Muscle layer of colon (tissue), 2 donors: ENCODE results near the gene PLEKHA5.
"Not testable (repeated sequence)": the region's sequence is repeated elsewhere in the genome, so short reads cannot be mapped to it uniquely, and the experiment has no call there.

ENCODE experiments used
- H3K27ac ChIP-seq: one replicate; pipeline ENCODE4 v1.7.0; 2013; ENCODE audit warnings: low read depth, mild to moderate bottlenecking, low read length, moderate library complexity
- H3K27me3 ChIP-seq, 2 donors: one replicate each; pipeline ENCODE4 v1.7.0; 2013; ENCODE audit warnings: low read length in 2 of 2, mild to moderate bottlenecking in 2 of 2; ENCODE audit not compliant: insufficient read depth in 2 of 2, control insufficient read depth in 1 of 2
- H3K36me3 ChIP-seq: one replicate; pipeline ENCODE4 v1.7.0; 2013; ENCODE audit warnings: mild to moderate bottlenecking, low read length; ENCODE audit not compliant: insufficient read depth
- H3K4me1 ChIP-seq: one replicate; pipeline ENCODE4 v1.7.0; 2013; ENCODE audit warnings: mild to moderate bottlenecking, low read length; ENCODE audit not compliant: insufficient read depth
- H3K4me3 ChIP-seq, 2 donors: one replicate each; pipeline ENCODE4 v1.7.0; 2013; ENCODE audit warnings: low read length in 2 of 2, low read depth in 1 of 2, mild to moderate bottlenecking in 1 of 2, moderate library complexity in 1 of 2
- H3K9ac ChIP-seq: one replicate; pipeline ENCODE4 v1.7.0; 2013; ENCODE audit warnings: low read length
- H3K9me3 ChIP-seq: one replicate; pipeline ENCODE4 v1.7.0; 2013; ENCODE audit warnings: mild to moderate bottlenecking, low read length
- donor health status: abdominal sarcoma.
- donor health status: Adenocarcinoma of cecum.

The PLEKHA5 gene

GRCh38 chr12:19288161-19288560, 158.6 kb downstream of the PLEKHA5 start:
- Histone ChIP-seq H3K27me3 (no peaks in the 10 kb centered on the region), H3K36me3 (no peaks in the 10 kb centered on the region), H3K9me3 (no peaks in the 10 kb centered on the region), H3K9ac (no peak overlapping the region), H3K27ac (no peak overlapping the region), H3K4me3 (no peak overlapping the region), H3K4me1 (peaks cover 4% of the 10 kb centered on the region)

GRCh38 chr12:19288603-19289244, 159.2 kb downstream of the PLEKHA5 start:
- Histone ChIP-seq H3K36me3 (no peaks in the 10 kb centered on the region), H3K4me3 (no peak overlapping the region), H3K9me3 (no peaks in the 10 kb centered on the region), H3K27ac (no peak overlapping the region), H3K27me3 (no peaks in the 10 kb centered on the region), H3K4me1 (peaks cover 4% of the 10 kb centered on the region), H3K9ac (no peak overlapping the region)

- no peaks in the 10 kb centered on the region for H3K27me3 ChIP-seq
- no peak overlapping the region for H3K4me3 ChIP-seq
- no peak overlapping the region for H3K27ac ChIP-seq
- no peaks in the 10 kb centered on the region for H3K36me3 ChIP-seq
- H3K9ac ChIP-seq: no peak overlapping the region
- no peaks in the 10 kb centered on the region for H3K9me3 ChIP-seq
- no peaks in the 10 kb centered on the region for H3K4me1 ChIP-seq
These were observed 169.5 kb downstream of the PLEKHA5 start for GRCh38 chr12:19298836-19299605.

GRCh38 chr12:19299765-19300164, 170.2 kb downstream of the PLEKHA5 start:
- Histone ChIP-seq H3K36me3 (no peaks in the 10 kb centered on the region), H3K4me3 (no peak overlapping the region), H3K27ac (no peak overlapping the region), H3K9ac (no peak overlapping the region), H3K27me3 (no peaks in the 10 kb centered on the region), H3K4me1 (no peaks in the 10 kb centered on the region), H3K9me3 (no peaks in the 10 kb centered on the region)

GRCh38 chr12:19301223-19301622, 171.7 kb downstream of the PLEKHA5 start:
- Histone ChIP-seq H3K9ac (no peak overlapping the region), H3K9me3 (no peaks in the 10 kb centered on the region), H3K27me3 (no peaks in the 10 kb centered on the region), H3K36me3 (no peaks in the 10 kb centered on the region), H3K4me1 (no peaks in the 10 kb centered on the region), H3K27ac (no peak overlapping the region), H3K4me3 (no peak overlapping the region)

- Histone ChIP-seq H3K9ac (no peak overlapping the region), H3K9me3 (no peaks in the 10 kb centered on the region), H3K27me3 (no peaks in the 10 kb centered on the region), H3K36me3 (no peaks in the 10 kb centered on the region), H3K4me1 (no peaks in the 10 kb centered on the region), H3K4me3 (no peak overlapping the region), H3K27ac (no peak overlapping the region)
These were observed 172.2 kb downstream of the PLEKHA5 start for GRCh38 chr12:19301688-19302087.

GRCh38 chr12:19302100-19302640, 172.6 kb downstream of the PLEKHA5 start:
- no peak overlapping the region for H3K9ac ChIP-seq
- H3K36me3 ChIP-seq: no peaks in the 10 kb centered on the region
- H3K27ac ChIP-seq: no peak overlapping the region
- no peaks in the 10 kb centered on the region for H3K9me3 ChIP-seq
- H3K4me1 ChIP-seq: no peaks in the 10 kb centered on the region
- no peak overlapping the region for H3K4me3 ChIP-seq
- no peaks in the 10 kb centered on the region for H3K27me3 ChIP-seq

- Histone ChIP-seq H3K9ac (no peak overlapping the region), H3K9me3 (no peaks in the 10 kb centered on the region), H3K4me1 (no peaks in the 10 kb centered on the region), H3K36me3 (no peaks in the 10 kb centered on the region), H3K27ac (no peak overlapping the region), H3K27me3 (no peaks in the 10 kb centered on the region), H3K4me3 (no peak overlapping the region)
These were observed 174.0 kb downstream of the PLEKHA5 start for GRCh38 chr12:19303496-19303895.

- H3K4me3 ChIP-seq: no peak overlapping the region
- H3K4me1 ChIP-seq: no peaks in the 10 kb centered on the region
- no peak overlapping the region for H3K9ac ChIP-seq
- no peak overlapping the region for H3K27ac ChIP-seq
- H3K9me3 ChIP-seq: no peaks in the 10 kb centered on the region
- H3K27me3 ChIP-seq: no peaks in the 10 kb centered on the region
- H3K36me3 ChIP-seq: no peaks in the 10 kb centered on the region
These were observed 174.7 kb downstream of the PLEKHA5 start for GRCh38 chr12:19304149-19304750.

GRCh38 chr12:19305621-19306020, 176.1 kb downstream of the PLEKHA5 start:
- not testable (repeated sequence) for H3K27me3 ChIP-seq, H3K27ac ChIP-seq, H3K36me3 ChIP-seq, H3K9me3 ChIP-seq, H3K9ac ChIP-seq, H3K4me3 ChIP-seq, H3K4me1 ChIP-seq

- no peaks in the 10 kb centered on the region for H3K9me3 ChIP-seq
- no peak overlapping the region for H3K9ac ChIP-seq
- H3K27me3 ChIP-seq: no peaks in the 10 kb centered on the region
- no peaks in the 10 kb centered on the region for H3K36me3 ChIP-seq
- no peaks in the 10 kb centered on the region for H3K4me1 ChIP-seq
- H3K27ac ChIP-seq: no peak overlapping the region
- no peak overlapping the region for H3K4me3 ChIP-seq
These were observed 176.8 kb downstream of the PLEKHA5 start for GRCh38 chr12:19306366-19306765.
